ENCODE measurements around the gene EPHB1.
"Not testable (repeated sequence)": the region's sequence is repeated elsewhere in the genome, so short reads cannot be mapped to it uniquely, and the experiment has no call there.

Gene EPHB1

GRCh38 chr3:134970895-134971294, 175.8 kb downstream of the EPHB1 start:
- DNase-seq, result no peak

- no peak for DNase-seq
Measured at GRCh38 chr3:134971306-134971705, 176.2 kb downstream of the EPHB1 start.

DNA sequence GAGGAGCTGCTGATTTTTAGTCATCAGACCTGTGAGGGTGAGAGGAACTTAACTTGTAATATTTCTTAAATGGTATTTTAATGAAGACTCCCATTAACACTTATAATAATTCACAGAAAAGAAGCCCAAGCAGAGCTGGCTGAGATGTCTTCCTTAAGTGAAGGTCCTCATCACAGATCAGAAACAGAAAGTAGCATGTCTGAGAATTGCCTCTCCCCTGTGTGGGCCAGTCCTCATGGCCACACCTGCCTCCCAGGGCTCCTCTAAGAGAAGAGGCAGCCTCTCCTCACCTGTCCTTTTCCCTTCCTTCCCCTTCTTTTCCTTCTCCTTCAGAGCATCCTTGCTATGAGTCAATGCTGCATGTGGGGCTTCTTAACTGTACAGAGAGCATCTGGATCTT, 176.8 kb downstream of the EPHB1 start:
- not testable (repeated sequence) for DNase-seq

DNA sequence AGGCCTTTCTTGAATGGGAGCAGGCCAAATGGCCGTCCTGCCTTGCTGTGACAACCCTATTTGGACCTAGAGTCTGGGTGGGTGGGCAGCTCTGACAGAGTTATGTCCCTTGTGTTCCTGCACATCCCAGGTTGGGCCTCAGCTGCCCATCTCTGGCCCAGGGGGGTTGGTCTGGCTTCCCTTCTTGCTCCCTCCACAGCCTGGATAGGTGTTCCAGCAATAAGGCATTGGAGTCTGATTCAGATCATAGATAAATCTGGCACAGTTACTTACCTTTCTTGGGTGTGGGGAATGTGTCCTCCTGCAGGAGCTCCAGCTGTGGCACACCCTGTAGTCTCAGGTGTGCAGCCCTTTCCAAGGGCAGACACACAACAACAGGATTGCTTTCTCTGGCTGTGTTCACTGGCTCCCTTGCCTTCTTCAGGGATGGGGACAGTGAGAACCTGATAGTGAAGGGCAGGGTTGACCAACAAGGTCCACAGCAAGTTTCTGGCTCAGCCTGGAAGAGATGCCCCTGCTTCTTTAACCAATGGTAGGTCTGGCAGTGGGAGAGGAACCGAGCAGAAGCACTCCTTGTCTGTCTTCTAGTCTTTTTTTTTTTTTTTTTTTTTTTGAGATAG, 177.9 kb downstream of the EPHB1 start:
- DNase-seq, result no peak

- no peak for DNase-seq
Measured at GRCh38 chr3:134974624-134975023, 179.6 kb downstream of the EPHB1 start.

DNA sequence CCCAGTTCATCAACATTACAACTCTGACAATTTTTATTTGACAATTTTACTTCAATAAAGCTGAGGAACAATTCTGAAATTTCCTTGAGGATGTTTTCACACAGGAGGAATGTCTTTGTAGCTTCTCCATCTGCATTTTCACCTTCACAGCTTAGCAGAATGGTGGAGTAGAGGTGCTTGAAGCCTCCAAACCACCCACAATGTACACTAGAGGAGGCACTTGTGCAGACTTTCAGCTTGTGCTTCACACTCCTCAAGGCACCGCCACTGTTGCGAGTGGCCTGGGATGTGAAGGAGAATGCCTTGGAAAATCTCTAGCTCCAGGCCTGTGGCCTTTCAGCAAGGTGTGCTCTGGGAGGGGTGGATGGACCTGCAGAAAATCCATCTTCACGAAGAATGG, 181.9 kb downstream of the EPHB1 start:
- no peak for DNase-seq

GRCh38 chr3:134978658-134979057, 183.6 kb downstream of the EPHB1 start:
- no peak for DNase-seq

DNA sequence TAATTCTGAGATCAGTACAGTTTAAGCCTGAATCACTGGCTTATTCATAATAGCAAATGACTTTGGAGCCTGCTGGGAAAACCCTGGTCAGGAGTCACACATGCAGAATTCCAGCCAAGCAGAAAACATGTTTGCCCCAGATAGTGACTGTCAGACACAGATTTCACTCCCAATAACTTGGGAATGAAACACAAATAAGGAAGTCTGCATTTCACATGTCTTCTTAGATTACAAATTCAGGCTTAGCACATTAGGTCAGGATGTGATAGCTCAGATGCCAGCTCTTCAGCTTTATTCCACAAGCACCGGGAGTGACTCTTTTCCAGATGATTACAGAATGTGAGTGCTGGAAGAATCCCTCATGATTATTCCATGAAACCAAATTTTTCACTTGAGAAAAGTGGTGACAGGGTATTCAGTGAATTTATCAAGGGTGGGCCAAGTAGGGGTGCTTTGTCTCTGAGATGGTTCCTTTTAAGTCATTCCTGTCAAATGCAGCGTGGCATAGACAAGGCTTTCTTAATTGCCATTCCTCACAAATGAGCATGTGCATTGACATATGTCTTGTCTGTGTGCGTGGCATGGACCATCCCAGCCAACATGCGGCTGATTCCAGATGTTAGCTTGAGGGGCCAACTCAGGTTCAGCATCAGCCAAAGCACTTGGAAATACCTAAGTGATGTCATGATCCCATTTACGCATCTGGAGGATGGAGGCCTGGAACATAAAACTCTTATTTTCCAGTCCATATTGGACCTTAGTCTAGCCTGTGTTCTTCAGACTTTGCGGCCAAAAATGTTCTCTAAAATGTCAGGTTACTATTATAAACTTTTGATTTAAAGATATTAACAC, 191.0 kb downstream of the EPHB1 start:
- DNase-seq, result no peak

GRCh38 chr3:134988666-134989065, 193.6 kb downstream of the EPHB1 start:
- no peak for DNase-seq

GRCh38 chr3:134991003-134991402, 195.9 kb downstream of the EPHB1 start:
- DNase-seq, result no peak

DNA sequence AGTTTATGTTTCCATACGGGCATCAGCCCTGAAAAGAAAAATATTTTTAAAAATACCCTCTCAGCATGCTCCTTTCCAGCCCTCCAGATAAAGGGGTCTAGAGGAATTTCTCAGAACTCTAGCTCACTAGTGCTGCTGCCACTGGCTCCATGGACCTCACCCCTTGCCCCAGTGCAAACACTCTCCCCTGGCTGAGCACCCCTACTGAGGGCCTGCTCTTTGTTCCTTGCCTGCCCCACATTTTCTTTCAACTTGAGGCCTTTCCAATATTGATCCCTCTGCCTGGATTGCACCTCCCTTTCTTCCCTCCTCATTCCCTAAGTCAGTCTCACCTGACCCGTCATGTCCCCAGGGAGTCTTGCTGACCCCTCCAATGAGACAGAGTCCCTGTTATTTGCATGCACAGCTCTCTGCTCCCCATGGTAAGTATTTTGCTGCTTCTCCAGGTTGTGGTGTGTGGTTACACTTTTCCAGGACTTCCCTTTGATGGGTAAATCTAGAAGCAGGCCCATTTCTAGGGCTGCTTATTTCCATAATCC, 196.5 kb downstream of the EPHB1 start:
- DNase-seq, result no peak

GRCh38 chr3:134992180-134992579, 197.1 kb downstream of the EPHB1 start:
- DNase-seq, result no peak

DNA sequence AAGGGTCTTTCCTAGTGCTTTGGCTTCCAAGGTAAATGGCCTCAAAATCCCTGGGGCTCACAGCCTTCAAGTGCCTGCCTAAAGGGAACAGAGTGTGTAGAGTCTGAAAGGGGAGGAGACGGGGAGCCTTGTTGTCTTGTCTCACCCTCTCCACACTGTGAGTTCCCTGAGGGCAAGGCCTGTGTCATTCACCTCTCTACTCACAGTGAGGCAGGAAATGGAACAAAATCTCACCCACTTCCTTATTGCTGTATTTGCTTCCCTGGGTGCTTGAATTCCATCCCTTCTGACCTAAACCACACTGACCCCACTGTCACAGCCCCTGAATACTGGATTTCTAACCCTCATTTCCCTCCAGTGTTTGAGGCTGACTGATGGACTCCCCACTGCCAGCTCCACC, 197.5 kb downstream of the EPHB1 start:
- DNase-seq, result no peak

DNA sequence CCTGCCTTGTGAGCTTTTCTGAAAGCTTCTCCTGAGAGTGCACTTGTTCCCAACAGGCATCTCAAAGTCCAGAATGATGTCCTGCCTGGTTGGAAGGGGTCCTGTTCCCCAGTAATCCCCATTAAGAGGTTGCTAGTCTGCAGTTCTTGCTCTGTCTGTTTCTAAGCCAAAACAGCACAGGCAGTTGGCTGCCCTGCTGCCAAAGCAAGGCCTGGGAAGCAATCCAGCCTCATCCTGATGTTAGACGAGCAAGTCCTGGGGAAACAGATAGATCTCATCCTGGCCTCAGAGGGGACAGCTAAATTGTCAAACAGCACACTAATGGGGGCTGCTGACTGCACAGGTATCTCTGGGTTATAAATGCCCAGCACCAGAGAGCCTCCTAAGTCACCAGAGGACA, 198.0 kb downstream of the EPHB1 start:
- no peak for DNase-seq

GRCh38 chr3:134998158-134998557, 203.1 kb downstream of the EPHB1 start:
- DNase-seq, result no peak

DNA sequence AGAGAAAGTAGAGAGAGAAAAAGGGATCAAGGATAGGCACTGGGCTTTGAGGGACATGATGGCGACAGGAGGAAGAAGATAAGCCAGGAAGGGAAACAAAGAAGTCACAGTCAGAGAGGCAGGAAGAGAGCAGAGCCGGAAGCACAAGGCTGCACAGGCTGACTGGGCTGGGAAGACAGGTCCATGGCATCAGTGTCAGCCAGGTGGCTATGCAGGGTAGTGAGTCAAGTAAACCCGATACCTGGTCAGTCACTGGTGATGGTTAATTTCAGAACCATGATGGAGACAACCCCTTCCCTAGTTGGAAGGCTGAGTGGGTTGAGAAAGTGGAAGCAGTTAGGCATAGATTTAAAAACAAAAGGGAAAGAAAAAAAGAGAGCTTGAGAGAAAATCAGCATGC, 203.8 kb downstream of the EPHB1 start:
- no peak for DNase-seq

GRCh38 chr3:135000465-135000864, 205.4 kb downstream of the EPHB1 start:
- no peak for DNase-seq

DNA sequence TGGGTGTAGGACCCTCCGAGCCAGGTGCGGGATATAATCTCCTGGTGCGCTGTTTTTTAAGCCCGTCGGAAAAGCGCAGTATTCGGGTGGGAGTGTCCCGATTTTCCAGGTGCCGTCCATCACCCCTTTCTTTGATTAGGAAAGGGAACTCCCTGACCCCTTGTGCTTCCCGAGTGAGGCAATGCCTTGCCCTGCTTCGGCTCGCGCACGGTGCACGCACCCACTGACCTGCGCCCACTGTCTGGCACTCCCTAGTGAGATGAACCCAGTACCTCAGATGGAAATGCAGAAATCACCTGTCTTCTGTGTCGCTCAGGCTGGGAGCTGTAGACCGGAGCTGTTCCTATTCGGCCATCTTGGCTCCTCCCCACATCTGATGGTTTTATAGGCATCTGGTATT, 210.6 kb downstream of the EPHB1 start:
- not testable (repeated sequence) for DNase-seq

GRCh38 chr3:135007607-135008006, 212.5 kb downstream of the EPHB1 start:
- no peak for DNase-seq

DNA sequence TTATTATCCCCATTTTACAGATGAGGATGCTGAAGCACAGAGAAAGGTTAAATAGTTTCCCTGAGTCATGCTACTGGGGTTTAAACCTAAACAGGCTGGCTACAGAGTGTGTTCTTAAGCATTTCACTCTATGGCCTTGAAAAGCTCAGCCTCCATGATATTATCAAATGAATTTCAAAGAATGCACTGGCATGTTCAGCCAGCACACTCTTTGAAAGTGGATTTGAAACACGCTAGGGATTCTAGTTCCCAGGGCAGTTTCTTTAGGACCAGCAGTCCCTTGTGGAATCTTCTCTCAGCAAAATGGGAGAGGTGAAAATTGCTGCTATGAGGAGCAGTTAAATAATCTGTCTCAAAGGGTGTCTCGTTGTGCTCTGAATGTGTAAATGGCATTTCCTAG, 213.3 kb downstream of the EPHB1 start:
- no peak for DNase-seq

GRCh38 chr3:135009014-135009413, 214.0 kb downstream of the EPHB1 start:
- DNase-seq, result no peak

- DNase-seq, result no peak
Measured at GRCh38 chr3:135012101-135012500, 217.0 kb downstream of the EPHB1 start.

DNA sequence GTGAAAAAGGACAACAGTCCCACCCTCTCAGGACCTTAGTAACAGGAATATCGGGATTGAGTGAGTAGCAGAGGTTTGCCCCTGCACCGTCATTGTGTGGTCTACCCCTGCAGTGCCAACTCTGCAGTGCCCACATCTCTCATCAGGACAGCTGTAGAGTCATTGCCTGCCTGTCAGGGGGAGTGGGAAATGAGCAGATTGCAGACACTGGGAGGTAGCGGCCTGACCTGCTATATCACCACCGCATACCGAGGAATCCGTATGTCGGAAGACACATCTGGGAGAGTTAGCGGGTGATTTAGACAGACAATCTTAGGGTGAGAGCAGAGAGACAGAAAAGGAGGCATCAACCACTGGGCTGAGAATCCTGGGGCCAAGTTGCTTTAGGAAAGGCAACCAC, 218.1 kb downstream of the EPHB1 start:
- DNase-seq, result no peak

DNA sequence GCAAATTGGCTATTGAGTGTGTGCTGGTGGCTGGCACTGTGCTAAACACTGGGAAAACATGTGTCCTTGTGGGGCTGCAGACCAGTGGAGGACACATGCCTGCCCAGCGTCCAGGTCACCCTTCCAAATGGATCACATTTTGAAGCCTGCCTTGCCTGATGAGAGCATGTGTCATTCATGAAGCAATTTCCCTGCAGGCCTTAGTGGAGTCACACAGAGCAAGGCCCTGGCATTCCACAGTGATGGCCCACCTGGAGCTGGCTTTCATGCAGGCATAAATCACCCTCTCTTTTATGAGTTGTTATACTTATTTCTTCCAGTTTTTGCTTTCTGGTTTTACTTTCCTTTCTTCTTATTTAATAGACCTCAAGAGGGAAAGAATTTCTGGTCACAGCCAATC, 219.5 kb downstream of the EPHB1 start:
- DNase-seq, result no peak

Data from GF-D8 (cell line).